ENCODE data around the gene PALM. TPM values are rescaled to one million over a fixed set of nuclear protein-coding genes. Genes with fewer than 3 reads are reported as not detected.
"Not testable (repeated sequence)": the region's sequence is repeated elsewhere in the genome, so short reads cannot be mapped to it uniquely, and the experiment has no call there.

The PALM gene
- total and polyA plus RNA-seq, 2 donors, result 2.2 to 11.7 TPM

DNA sequence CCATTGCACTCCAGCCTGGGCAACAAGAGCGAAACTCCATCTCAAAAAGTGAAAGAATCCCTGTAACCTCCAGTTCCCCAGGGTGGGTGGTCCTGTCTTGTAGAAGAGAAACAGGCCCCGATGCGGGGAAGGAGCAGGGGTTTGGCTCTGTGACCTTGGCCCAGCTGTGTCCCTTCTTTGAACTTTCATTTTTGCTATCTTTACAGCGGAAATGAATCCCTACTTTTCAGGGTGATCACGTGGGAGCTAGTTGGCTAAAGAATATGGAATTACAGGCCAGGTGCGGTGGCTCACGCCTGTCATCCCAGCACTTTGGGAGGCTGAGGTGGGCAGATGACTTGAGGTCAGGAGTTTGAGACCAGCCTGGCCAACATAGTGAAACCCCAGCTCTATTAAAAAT lies 36.4 kb downstream of the PALM start:
- H3K27me3 ChIP-seq (ENCODE audit: control insufficient read depth in 2 of 2, insufficient read depth in 1 of 2, low read length in 1 of 2); H3K4me1 ChIP-seq (ENCODE audit: control insufficient read depth in 2 of 2, insufficient read depth in 2 of 2, low read length in 2 of 2); H3K27ac ChIP-seq (ENCODE audit: low read depth in 1 of 2, low read length in 1 of 2); DNase-seq (ENCODE audit: low read depth in 6 of 9, low spot score in 9 of 9); H3K4me3 ChIP-seq (ENCODE audit: low read length in 2 of 2); H3K36me3 ChIP-seq (ENCODE audit: control insufficient read depth in 2 of 2, insufficient read depth in 2 of 2, low read length in 1 of 2): not testable (repeated sequence)
- H3K9me3 ChIP-seq (ENCODE audit: control insufficient read depth in 2 of 2, insufficient read depth in 1 of 2, low read length in 1 of 2), result peaks cover 5 to 28% of the 10 kb centered on the region in 2 donors
- 78% methylated on average over 7 of the region's 7 CpGs for WGBS

DNA sequence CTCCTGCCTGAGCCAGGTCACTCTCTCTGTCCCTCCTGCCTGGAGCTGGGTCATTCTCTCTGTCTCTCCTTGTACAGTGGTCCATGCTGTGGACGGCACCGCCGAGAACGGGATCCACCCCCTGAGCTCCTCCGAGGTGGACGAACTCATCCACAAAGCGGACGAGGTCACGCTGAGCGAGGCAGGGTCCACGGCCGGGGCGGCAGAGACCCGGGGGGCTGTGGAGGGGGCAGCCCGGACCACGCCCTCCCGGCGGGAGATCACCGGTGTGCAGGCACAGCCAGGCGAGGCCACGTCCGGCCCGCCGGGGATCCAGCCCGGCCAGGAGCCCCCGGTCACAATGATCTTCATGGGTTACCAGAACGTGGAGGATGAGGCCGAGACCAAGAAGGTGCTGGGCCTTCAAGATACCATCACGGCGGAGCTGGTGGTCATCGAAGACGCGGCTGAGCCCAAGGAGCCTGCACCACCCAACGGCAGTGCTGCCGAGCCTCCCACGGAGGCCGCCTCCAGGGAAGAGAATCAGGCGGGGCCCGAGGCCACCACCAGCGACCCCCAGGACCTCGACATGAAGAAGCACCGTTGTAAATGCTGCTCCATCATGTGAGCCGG lies 37.6 kb downstream of the PALM start:
- no peak overlapping the region for H3K4me3 ChIP-seq (ENCODE audit: low read length in 2 of 2)
- H3K36me3 ChIP-seq (ENCODE audit: control insufficient read depth in 2 of 2, insufficient read depth in 2 of 2, low read length in 1 of 2), result no peaks in the 10 kb centered on the region
- 97% methylated on average over 43 of the region's 43 CpGs for WGBS
- H3K4me1 ChIP-seq (ENCODE audit: control insufficient read depth in 2 of 2, insufficient read depth in 2 of 2, low read length in 2 of 2), result peaks cover 0 to 5% of the 10 kb centered on the region in 2 donors
- peaks cover 0 to 2% of the 10 kb centered on the region in 2 donors for H3K27me3 ChIP-seq (ENCODE audit: control insufficient read depth in 2 of 2, insufficient read depth in 1 of 2, low read length in 1 of 2)
- H3K27ac ChIP-seq (ENCODE audit: low read depth in 1 of 2, low read length in 1 of 2), result no peak overlapping the region
- no peak for DNase-seq (ENCODE audit: low read depth in 6 of 9, low spot score in 9 of 9)
- peaks cover 5 to 28% of the 10 kb centered on the region in 2 donors for H3K9me3 ChIP-seq (ENCODE audit: control insufficient read depth in 2 of 2, insufficient read depth in 1 of 2, low read length in 1 of 2)

DNA sequence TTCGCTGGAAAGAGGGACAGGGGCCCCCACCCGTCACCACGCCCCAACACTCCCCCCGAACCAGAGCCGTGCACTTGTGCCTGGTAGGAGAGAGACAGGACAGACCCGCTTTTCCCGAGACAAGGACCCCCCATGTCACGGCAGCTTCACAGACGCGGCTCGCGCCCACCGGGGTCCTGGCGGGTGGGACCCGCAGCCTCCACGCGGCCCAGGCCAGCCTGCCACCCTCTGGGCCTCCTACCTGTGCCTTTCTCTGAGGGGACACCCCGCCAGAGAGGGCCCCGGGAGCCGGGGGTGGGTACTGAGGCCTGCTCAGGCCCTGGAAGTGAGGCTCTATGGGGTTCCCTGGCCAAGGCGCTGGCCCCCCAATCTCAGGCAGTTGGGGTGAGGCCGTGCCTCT lies 38.2 kb downstream of the PALM start:
- DNase-seq (ENCODE audit: low read depth in 6 of 9, low spot score in 9 of 9), result no peak
- WGBS, result 97% methylated on average over 22 of the region's 22 CpGs
- H3K4me3 ChIP-seq (ENCODE audit: low read length in 2 of 2), result no peak overlapping the region
- no peak overlapping the region for H3K27ac ChIP-seq (ENCODE audit: low read depth in 1 of 2, low read length in 1 of 2)
- peaks cover 0 to 5% of the 10 kb centered on the region in 2 donors for H3K4me1 ChIP-seq (ENCODE audit: control insufficient read depth in 2 of 2, insufficient read depth in 2 of 2, low read length in 2 of 2)
- H3K9me3 ChIP-seq (ENCODE audit: control insufficient read depth in 2 of 2, insufficient read depth in 1 of 2, low read length in 1 of 2), result peaks cover 5 to 28% of the 10 kb centered on the region in 2 donors
- H3K27me3 ChIP-seq (ENCODE audit: control insufficient read depth in 2 of 2, insufficient read depth in 1 of 2, low read length in 1 of 2), result peaks cover 0 to 4% of the 10 kb centered on the region in 2 donors
- H3K36me3 ChIP-seq (ENCODE audit: control insufficient read depth in 2 of 2, insufficient read depth in 2 of 2, low read length in 1 of 2), result no peaks in the 10 kb centered on the region

DNA sequence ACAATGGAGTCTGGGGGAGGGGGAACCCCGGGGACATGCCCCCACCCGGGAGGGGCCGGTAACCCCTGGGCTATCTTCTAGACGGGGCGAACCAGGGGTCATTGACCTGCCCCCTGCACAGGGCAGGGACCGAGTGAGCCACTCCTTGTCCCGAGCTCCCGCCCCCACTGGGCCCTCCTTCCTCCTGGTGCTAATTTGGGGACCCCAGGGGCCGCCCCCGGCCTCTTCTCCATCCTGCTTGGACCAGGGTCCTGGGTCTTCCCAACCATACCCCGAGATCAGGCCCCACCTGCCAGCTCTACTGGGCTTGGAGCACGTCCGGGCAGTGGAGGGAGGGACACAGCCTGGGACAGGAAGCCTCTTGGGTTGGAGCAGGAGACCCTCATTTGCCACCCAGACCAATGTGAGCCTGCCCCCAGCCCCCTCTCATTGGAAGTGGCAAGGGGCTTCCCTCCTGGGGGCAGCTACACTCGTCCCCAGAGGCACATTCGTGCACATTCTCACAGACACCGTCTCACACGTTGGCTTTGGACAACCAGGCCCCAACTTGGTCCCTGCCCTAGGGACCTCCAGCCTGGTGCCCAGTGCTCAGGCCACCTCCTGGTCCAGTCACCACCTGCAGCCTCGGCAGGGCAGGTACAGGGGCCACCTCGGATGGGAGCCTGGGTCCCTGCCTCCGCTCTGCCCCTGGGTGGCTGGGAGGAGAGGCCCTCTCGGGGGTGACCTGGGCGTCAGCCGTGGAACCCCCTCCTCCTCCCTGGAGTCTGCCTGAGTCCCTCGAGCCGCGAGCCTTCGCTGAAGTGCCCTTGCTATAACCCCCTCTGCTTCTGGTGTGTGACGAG lies 38.9 kb downstream of the PALM start:
- 99% methylated on average over 28 of the region's 28 CpGs for WGBS
- H3K36me3 ChIP-seq (ENCODE audit: control insufficient read depth in 2 of 2, insufficient read depth in 2 of 2, low read length in 1 of 2), result no peaks in the 10 kb centered on the region
- H3K9me3 ChIP-seq (ENCODE audit: control insufficient read depth in 2 of 2, insufficient read depth in 1 of 2, low read length in 1 of 2), result peaks cover 5 to 28% of the 10 kb centered on the region in 2 donors
- H3K27me3 ChIP-seq (ENCODE audit: control insufficient read depth in 2 of 2, insufficient read depth in 1 of 2, low read length in 1 of 2), result peaks cover 0 to 4% of the 10 kb centered on the region in 2 donors
- H3K27ac ChIP-seq (ENCODE audit: low read depth in 1 of 2, low read length in 1 of 2), result no peak overlapping the region
- peaks cover 0 to 5% of the 10 kb centered on the region in 2 donors for H3K4me1 ChIP-seq (ENCODE audit: control insufficient read depth in 2 of 2, insufficient read depth in 2 of 2, low read length in 2 of 2)
- no peak for DNase-seq (ENCODE audit: low read depth in 6 of 9, low spot score in 9 of 9)
- no peak overlapping the region for H3K4me3 ChIP-seq (ENCODE audit: low read length in 2 of 2)

DNA sequence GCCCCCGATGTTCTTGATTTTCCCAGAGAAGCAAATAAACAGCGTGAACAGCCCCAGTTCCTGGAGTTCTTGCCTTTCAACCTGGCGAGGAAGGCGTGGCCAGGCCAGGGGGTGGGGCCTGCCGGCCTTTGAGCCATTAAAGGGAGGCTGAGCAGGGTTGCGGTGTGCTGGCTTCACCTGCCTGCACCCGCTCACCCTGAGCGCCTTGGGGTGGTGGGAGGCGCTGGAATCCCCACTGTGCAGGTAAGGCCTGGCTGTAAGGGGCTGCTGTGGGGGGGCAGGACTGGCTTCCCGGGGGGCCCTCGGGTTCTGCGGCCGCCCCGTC lies 39.5 kb downstream of the PALM start:
- 95% methylated on average over 14 of the region's 14 CpGs for WGBS
- H3K27ac ChIP-seq (ENCODE audit: low read depth in 1 of 2, low read length in 1 of 2), result no peak overlapping the region
- no peaks in the 10 kb centered on the region for H3K36me3 ChIP-seq (ENCODE audit: control insufficient read depth in 2 of 2, insufficient read depth in 2 of 2, low read length in 1 of 2)
- H3K4me3 ChIP-seq (ENCODE audit: low read length in 2 of 2), result no peak overlapping the region
- DNase-seq (ENCODE audit: low read depth in 6 of 9, low spot score in 9 of 9), result no peak
- peaks cover 0 to under 1% of the 10 kb centered on the region in 2 donors for H3K4me1 ChIP-seq (ENCODE audit: control insufficient read depth in 2 of 2, insufficient read depth in 2 of 2, low read length in 2 of 2)
- H3K9me3 ChIP-seq (ENCODE audit: control insufficient read depth in 2 of 2, insufficient read depth in 1 of 2, low read length in 1 of 2), result peaks cover 5 to 28% of the 10 kb centered on the region in 2 donors
- peaks cover 0 to 8% of the 10 kb centered on the region in 2 donors for H3K27me3 ChIP-seq (ENCODE audit: control insufficient read depth in 2 of 2, insufficient read depth in 1 of 2, low read length in 1 of 2)

DNA sequence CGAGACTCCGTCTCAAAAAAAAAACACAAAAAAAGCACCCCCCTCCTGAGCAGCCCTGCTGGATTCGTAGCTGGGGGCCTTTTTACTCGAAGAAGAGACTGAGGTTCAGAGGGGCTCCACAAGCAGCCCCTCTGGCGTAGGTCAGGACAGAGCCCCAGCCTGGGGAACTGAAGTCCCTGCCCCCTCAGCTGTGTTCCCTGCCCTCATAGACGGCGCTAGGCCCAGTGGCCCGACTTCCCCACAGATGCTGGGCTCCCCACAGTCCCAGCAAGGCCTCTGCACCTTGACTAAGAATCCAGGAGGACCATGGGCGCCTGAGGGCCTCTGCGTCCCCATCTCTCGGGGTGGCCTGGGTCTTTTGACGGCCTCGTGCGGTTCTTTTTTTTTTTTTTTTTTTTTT lies 41.1 kb downstream of the PALM start:
- no peaks in the 10 kb centered on the region for H3K4me1 ChIP-seq (ENCODE audit: control insufficient read depth in 2 of 2, insufficient read depth in 2 of 2, low read length in 2 of 2)

DNA sequence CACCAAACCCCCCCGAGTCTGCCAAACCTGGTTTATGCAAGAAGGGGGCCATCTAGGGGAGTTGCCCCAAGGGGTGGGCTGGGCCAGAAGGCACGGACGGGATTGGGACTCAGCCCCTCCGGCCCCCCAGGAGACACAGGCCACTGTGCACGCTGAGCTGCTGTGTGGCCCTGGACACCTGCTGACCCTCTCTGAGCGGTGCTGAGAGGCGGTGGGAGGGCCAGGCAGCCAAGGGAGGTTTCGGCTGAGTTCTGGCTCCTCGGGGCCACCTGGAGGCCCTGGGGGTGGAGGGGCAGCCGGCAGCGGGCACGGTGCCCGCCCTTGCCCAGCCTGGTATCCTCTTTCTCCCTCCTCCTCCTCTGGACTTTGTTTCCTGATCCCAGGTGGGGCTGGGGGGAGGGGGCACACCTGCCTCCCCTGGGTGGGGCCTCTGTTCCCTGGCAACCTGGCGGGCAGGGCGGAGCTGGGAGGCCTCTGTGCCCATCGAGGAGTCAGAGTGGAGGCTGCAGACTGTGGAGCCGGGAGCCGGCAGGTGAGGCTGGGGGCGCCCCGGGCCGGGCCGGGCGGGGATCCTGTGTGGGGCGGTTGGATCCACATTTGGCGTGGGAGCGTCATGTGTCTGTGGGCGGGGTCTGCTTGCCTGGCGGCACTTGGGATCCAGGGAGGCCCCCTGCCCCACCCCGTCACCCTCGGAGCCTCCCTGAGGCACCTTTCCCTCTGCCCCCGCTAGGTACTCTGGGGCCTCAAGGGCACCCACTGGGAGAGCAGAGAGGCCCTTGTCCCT lies 42.1 kb downstream of the PALM start, which contains the start of gene MISP:
Gene MISP, plus strand, starts transcription at position 473 of the 784 bp plus-strand sequence. CDS start 5,835 bp downstream, outside the sequence.
- Histone ChIP-seq H3K27ac (ENCODE audit: low read depth in 1 of 2, low read length in 1 of 2) (no peak within 1 kb of the TSS), H3K4me3 (ENCODE audit: low read length in 2 of 2) (no peak within 1 kb of the TSS)

More for the DNA sequence above, 41.1 kb downstream of the PALM start:
- Histone ChIP-seq H3K36me3 (ENCODE audit: control insufficient read depth in 2 of 2, insufficient read depth in 2 of 2, low read length in 1 of 2) (no peaks in the 10 kb centered on the region), H3K27me3 (ENCODE audit: control insufficient read depth in 2 of 2, insufficient read depth in 1 of 2, low read length in 1 of 2) (peaks cover 0 to 8% of the 10 kb centered on the region in 2 donors), H3K9me3 (ENCODE audit: control insufficient read depth in 2 of 2, insufficient read depth in 1 of 2, low read length in 1 of 2) (peaks cover 5 to 28% of the 10 kb centered on the region in 2 donors), H3K27ac (ENCODE audit: low read depth in 1 of 2, low read length in 1 of 2) (no peak overlapping the region), H3K4me3 (ENCODE audit: low read length in 2 of 2) (no peak overlapping the region)
- DNase-seq (ENCODE audit: low read depth in 6 of 9, low spot score in 9 of 9), result no peak
- 92% methylated on average over 14 of the region's 14 CpGs for WGBS

DNA sequence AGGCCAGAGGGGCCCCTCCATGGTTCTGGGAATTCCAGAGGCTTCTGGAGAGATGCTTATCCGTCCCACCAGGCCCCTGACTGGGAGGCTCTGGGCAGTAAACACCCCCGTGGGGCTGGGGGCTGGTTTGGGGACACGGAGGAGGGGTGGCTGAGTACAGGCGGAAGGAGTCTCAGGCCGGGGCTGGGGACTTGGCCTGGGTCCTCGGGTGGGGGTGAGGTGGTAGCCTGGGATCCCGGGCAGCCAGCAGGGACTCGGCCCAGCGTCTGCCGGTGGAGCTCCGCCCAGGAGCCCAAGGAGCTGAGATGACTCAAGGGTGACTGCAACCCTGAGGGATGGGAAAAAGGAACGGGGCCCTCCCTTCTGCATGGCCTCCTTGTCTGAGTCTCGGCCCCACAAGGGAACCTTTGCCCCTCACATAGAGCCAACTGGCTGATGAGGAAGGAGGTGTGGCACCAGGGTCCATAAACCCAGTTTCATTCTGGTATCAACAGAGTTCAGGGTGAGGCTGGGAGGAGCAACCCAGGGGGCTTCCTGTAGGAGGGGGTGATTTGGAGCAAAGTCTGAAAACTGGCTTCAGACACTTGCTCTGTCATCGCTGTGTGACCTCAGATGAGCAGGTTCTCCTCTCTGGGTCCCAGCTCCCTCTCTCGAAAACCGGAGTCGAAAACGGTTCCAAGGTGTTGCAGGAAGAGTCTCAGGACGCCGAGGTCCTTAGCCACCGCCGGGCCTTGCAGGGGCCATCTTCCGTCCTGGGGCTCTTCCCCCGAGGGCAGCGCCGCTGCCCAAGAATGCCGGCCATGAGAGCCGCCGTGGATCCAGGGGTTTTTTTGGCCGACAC lies 43.0 kb downstream of the PALM start:
- Histone ChIP-seq H3K27ac (ENCODE audit: low read depth in 1 of 2, low read length in 1 of 2) (no peak overlapping the region), H3K36me3 (ENCODE audit: control insufficient read depth in 2 of 2, insufficient read depth in 2 of 2, low read length in 1 of 2) (no peaks in the 10 kb centered on the region), H3K4me1 (ENCODE audit: control insufficient read depth in 2 of 2, insufficient read depth in 2 of 2, low read length in 2 of 2) (no peaks in the 10 kb centered on the region), H3K27me3 (ENCODE audit: control insufficient read depth in 2 of 2, insufficient read depth in 1 of 2, low read length in 1 of 2) (peaks cover 0 to 8% of the 10 kb centered on the region in 2 donors), H3K4me3 (ENCODE audit: low read length in 2 of 2) (no peak overlapping the region), H3K9me3 (ENCODE audit: control insufficient read depth in 2 of 2, insufficient read depth in 1 of 2, low read length in 1 of 2) (peaks cover 5 to 20% of the 10 kb centered on the region in 2 donors)
- DNase-seq (ENCODE audit: low read depth in 6 of 9, low spot score in 9 of 9), result no peak
- 80% methylated on average over 30 of the region's 30 CpGs for WGBS

More for the DNA sequence above, 42.1 kb downstream of the PALM start, which contains the start of gene MISP:
- 86% methylated on average over 31 of the region's 31 CpGs for WGBS
- peaks cover 0 to 8% of the 10 kb centered on the region in 2 donors for H3K27me3 ChIP-seq (ENCODE audit: control insufficient read depth in 2 of 2, insufficient read depth in 1 of 2, low read length in 1 of 2)
- H3K4me1 ChIP-seq (ENCODE audit: control insufficient read depth in 2 of 2, insufficient read depth in 2 of 2, low read length in 2 of 2), result no peaks in the 10 kb centered on the region
- no peak for DNase-seq (ENCODE audit: low read depth in 6 of 9, low spot score in 9 of 9)
- peaks cover 5 to 28% of the 10 kb centered on the region in 2 donors for H3K9me3 ChIP-seq (ENCODE audit: control insufficient read depth in 2 of 2, insufficient read depth in 1 of 2, low read length in 1 of 2)
- H3K36me3 ChIP-seq (ENCODE audit: control insufficient read depth in 2 of 2, insufficient read depth in 2 of 2, low read length in 1 of 2), result no peaks in the 10 kb centered on the region
